ENCODE measurements around the gene BACH2.

The BACH2 gene

GRCh38 chr6:89888138-89888514 is 408.5 kb downstream of the BACH2 start:
- no peak for FAIRE-seq
- DNase-seq (ENCODE audit: insufficient read length, low spot score), result no peak

- no peak for DNase-seq (ENCODE audit: insufficient read length, low spot score)
Observed at GRCh38 chr6:89887452-89888137, 409.0 kb downstream of the BACH2 start.

GRCh38 chr6:89886378-89887120 is 410.1 kb downstream of the BACH2 start:
- DNase-seq (ENCODE audit: insufficient read length, low spot score) (no peak), FAIRE-seq (peak; percentile 33)

More at GRCh38 chr6:89887452-89888137, 409.0 kb downstream of the BACH2 start:
- FAIRE-seq, result no peak

Data from HTR-8/SVneo (cell line).